PFSK-1 (cell line): ENCODE results near the gene GPR21.

ENCODE experiments used
- FOXP2 ChIP-seq: optimal IDR thresholded peaks from 2 replicates; pipeline ENCODE3; 2011; ENCODE audit warnings: borderline replicate concordance, control low read depth, inconsistent platforms; ENCODE audit not compliant: insufficient read depth; ENCODE audit errors: extremely low read length, extremely low read depth
- POLR2AphosphoS5 ChIP-seq: IDR thresholded peaks from 2 replicates; pipeline ENCODE4 v1.6.1; 2012; ENCODE audit warnings: low read depth, mild to moderate bottlenecking, control low read depth, low read length, moderate library complexity
- TAF1 ChIP-seq: IDR thresholded peaks from 2 replicates; pipeline ENCODE4 v1.6.1; 2012; ENCODE audit warnings: low read length, control low read depth, borderline replicate concordance; ENCODE audit not compliant: insufficient read depth
- TF ChIP-seq, protein P1 (sequence below), 2 experiments: IDR thresholded peaks; 2 replicates each; pipeline versions ENCODE4 v1.6.1 to v1.8.0; 2011 to 2012; ENCODE audit warnings: low read depth in 2 of 2, low read length in 2 of 2, control low read depth in 1 of 2, inconsistent platforms in 1 of 2, mild to moderate bottlenecking in 1 of 2, moderate library complexity in 1 of 2; ENCODE audit not compliant: insufficient read depth in 1 of 2

DNA sequence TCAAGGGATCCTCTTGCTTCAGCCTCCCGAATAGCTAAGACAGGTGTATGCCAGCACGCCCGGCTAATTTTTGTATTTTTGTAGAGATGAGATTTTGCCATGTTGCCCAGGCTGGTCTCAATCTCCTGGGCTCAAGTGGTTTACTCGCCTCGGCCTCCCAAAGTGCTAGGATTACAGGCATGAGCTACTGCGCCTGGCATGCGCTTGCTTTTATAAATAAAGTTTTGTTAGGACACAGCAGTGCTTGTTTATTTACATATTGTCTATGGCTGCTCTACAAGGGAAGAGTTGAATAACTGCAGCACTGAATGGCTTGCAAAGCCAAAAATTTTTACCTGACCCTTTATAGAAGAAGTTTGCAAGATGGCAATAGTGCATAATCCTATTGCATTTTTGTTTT is 27.7 kb downstream of the GPR21 start:
- no peak for TF ChIP-seq TAF1
- no peak for TF ChIP-seq POLR2AphosphoS5
- TF ChIP-seq, protein P1, sequence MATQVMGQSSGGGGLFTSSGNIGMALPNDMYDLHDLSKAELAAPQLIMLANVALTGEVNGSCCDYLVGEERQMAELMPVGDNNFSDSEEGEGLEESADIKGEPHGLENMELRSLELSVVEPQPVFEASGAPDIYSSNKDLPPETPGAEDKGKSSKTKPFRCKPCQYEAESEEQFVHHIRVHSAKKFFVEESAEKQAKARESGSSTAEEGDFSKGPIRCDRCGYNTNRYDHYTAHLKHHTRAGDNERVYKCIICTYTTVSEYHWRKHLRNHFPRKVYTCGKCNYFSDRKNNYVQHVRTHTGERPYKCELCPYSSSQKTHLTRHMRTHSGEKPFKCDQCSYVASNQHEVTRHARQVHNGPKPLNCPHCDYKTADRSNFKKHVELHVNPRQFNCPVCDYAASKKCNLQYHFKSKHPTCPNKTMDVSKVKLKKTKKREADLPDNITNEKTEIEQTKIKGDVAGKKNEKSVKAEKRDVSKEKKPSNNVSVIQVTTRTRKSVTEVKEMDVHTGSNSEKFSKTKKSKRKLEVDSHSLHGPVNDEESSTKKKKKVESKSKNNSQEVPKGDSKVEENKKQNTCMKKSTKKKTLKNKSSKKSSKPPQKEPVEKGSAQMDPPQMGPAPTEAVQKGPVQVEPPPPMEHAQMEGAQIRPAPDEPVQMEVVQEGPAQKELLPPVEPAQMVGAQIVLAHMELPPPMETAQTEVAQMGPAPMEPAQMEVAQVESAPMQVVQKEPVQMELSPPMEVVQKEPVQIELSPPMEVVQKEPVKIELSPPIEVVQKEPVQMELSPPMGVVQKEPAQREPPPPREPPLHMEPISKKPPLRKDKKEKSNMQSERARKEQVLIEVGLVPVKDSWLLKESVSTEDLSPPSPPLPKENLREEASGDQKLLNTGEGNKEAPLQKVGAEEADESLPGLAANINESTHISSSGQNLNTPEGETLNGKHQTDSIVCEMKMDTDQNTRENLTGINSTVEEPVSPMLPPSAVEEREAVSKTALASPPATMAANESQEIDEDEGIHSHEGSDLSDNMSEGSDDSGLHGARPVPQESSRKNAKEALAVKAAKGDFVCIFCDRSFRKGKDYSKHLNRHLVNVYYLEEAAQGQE (IDR thresholded peaks at IDR 0.05; ENCODE audit: insufficient read depth in 1 of 2, low read depth in 2 of 2, low read length in 2 of 2) = no peak
- TF ChIP-seq FOXP2 = no peak
